HG03066 (cell line): ENCODE data around the gene OR1A1.
"Not testable (repeated sequence)": the region's sequence is repeated elsewhere in the genome, so short reads cannot be mapped to it uniquely, and the experiment has no call there.

ENCODE experiments used
- ATAC-seq: cut with Tn5 transposase; IDR thresholded peaks from one replicate; pipeline ENCODE4 v1.9.1; 2021; ENCODE audit warnings: low read depth; ENCODE audit not compliant: unreplicated experiment

Gene OR1A1, protein sequence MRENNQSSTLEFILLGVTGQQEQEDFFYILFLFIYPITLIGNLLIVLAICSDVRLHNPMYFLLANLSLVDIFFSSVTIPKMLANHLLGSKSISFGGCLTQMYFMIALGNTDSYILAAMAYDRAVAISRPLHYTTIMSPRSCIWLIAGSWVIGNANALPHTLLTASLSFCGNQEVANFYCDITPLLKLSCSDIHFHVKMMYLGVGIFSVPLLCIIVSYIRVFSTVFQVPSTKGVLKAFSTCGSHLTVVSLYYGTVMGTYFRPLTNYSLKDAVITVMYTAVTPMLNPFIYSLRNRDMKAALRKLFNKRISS

DNA sequence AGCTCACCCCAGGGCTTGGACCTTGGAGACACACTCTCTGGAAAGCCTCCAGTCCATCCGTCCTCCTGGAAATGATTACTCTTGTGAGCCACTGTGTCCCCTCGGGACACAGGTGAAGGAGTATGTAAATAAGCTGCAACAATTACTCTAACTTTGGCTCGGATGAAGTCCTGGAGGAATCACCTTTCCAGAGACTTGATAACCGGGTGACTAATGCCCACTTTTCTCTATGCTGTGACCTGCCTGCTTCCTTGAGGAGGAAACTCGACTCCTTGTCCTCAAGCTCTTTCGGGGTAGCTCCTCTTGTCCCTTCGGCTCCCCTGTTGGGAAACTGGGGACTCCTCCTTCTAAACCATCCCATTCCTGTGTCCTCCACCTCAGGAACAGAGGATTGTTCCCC, at the start of gene OR1A1:
OR1A1 (plus strand) TSS at position 301 of the 400 bp plus-strand sequence. CDS start 7,954 bp downstream, outside the sequence.
- ATAC-seq, result no peak

DNA sequence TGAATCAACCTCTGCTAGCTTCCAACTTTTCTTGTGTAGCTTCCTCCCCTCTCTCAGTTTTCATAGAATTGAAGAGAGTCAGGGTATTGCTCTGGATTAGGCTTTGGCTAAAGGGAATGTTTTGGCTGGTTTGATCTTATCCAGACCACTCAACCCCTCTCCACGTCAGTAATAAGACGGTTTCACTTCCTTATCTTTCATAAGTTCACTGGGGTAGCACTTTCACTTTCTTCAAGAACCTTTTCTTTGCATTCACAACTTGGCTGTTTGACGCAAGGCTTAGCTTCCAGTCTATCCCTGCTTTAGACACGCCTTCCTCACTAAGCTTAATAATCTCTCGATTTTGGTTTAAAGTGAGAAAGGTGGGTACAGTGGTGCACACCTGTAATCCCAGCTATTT, 39.9 kb upstream of the OR1A1 start:
- no peak for ATAC-seq

DNA sequence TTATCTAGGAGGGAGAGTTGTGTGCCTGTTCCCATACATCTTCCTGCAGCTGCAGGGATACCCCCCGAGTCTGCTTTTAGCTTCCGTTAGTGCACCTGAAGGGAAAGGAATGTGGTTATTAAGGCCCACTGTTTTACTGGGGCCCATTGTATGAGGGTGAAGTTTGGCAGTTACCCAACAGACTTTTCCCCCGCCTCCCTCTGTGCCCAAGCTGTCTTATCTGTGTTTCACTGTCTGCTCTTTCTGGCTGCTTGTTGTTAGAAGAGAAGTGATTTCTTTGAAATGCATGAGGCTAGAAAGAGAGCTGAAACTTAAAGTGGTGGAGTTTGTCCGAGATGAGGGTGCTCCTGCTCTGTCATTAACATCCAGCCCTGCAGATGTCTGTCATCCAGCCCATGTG, 17.5 kb upstream of the OR1A1 start:
- ATAC-seq, result no peak

- no peak for ATAC-seq
These were observed 10.2 kb upstream of the OR1A1 start, which contains the start of gene OR1A2 for GRCh38 chr17:3197219-3197618. Gene OR1A2, plus strand, starts transcription at chr17:3197519. Its CDS starts 0 bp downstream, at chr17:3197519.

DNA sequence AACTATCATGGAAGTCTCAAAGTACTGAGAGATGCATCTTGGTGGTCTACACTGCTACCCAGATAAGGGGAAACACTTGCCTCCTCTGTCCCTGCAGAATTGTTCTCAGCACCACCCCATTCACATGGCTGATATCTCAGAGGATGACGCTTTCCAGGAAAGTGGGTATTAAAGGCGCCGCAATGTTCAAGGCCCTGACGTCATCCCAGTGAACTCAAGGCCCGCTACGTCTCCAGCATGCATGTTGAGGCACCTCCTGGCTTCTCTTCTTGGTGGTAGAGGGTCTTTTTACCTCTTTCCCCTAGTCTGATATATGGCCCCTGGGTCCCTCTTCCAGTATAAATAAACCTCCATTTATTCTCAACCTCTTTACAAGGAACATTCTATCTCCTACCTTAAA, 1.0 kb downstream of the OR1A1 start:
- ATAC-seq, result no peak

- no peak for ATAC-seq
These were observed 5.5 kb downstream of the OR1A1 start for GRCh38 chr17:3213001-3213400.

GRCh38 chr17:3213587-3213986, 6.1 kb downstream of the OR1A1 start:
- no peak for ATAC-seq

DNA sequence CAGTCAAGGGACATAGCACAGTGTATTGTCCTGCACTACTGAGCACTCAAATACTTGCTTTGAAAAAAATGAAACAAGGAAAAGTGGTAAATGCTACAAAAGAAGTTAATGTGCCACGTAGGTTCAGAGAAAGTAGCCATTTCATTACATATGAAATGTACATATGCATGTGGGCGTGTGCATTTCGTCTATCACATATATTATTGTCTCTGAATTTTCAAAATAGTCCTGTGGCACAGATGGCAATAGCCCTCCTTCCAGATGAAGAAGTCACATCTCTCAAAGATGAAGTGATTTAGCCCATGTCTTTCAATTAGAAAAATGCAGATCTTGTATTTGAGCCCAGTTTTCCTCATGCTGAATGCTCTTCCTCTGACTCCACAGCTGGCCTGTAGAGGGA, 12.5 kb downstream of the OR1A1 start:
- not testable (repeated sequence) for ATAC-seq

DNA sequence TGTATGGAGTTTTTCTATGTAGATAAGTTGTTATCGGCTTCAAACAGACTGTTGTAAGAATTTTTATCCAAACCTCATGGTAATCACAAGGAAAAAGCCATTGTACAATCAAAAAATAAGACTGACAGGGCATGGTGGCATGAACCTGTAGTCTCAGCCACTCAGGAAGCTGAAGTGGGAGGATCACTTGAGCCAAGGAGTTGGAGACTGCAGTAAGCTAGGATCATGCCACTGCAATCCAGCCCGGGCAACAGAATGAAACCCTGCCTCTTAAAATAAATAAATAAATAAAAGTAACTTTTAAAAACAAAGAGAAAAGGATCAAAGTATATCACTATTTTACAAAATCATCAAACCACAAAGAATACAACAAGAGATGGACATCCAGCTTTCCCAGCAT, 14.4 kb downstream of the OR1A1 start:
- ATAC-seq, result no peak

- ATAC-seq, result no peak
These were observed 15.0 kb downstream of the OR1A1 start for GRCh38 chr17:3222505-3222904.

- ATAC-seq, result not testable (repeated sequence)
These were observed 17.4 kb downstream of the OR1A1 start for GRCh38 chr17:3224721-3225352.

DNA sequence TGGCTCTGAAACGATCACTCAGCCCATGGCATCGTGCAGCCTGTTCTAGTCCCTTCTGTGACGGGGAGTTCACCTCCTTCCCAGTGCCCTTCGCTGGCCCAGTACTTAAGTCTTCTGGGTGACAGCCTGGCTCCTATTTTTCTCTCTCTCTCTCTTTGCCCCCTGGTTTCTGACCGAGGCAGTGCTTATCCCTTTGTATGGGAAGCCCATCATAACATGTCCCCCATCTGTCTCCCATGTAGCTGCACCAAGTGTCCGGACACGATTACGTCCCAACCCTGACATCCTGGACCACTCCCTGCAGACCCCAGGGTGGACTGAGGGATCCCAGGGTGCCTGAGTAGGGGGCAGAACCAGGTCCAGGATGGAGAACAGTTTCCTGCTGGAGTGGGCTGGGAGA, 24.8 kb downstream of the OR1A1 start:
- not testable (repeated sequence) for ATAC-seq

DNA sequence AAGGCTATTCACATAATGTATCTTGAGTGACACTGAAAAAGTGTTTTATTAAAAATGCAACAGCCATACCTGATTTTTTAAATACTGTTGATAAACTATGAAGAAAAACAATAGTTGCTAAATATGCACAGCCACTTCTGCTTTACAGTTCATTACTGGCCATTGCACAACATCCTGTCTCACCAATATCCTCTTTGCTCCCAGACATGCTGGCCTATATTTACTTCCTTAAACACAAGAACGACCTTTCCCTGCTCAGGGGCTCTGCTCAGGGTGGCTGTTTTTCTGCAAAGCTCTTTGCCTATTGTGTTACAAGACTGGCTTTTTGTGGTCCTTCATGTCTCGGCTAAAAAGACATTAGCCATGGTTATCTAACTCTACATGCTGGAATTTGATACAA, 31.2 kb downstream of the OR1A1 start:
- ATAC-seq, result not testable (repeated sequence)

DNA sequence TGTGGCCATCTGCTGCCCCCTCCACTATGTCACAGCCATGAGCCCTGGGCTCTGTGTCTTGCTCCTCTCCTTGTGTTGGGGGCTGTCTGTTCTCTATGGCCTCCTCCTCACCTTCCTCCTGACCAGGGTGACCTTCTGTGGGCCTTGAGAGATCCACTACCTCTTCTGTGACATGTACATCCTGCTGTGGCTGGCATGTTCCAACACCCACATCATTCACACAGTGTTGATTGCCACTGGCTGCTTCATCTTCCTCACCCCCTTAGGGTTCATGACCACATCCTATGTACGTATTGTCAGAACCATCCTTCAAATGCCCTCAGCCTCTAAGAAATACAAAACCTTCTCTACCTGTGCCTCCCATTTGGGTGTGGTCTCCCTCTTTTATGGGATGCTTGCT, 33.6 kb downstream of the OR1A1 start:
- not testable (repeated sequence) for ATAC-seq

DNA sequence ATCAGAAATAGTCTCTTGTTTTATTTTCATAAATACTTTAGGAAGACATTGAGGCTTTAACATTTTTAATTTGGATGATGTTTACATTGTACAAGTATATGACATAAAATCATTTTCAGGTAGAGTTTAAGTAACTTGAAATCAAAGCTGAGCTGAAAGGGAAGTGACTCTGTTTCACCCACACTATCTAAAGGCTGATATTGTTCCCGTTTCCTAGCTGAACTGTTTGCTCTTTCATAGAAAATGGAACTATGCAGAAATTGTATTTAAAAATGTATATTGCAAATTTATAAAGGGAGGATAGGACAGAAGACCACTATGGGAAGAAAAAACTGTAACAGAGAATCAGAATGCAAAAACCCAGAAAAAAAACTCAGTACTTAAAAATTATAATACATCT, 37.4 kb downstream of the OR1A1 start:
- not testable (repeated sequence) for ATAC-seq

GRCh38 chr17:3249013-3249412, 41.5 kb downstream of the OR1A1 start:
- ATAC-seq, result not testable (repeated sequence)

DNA sequence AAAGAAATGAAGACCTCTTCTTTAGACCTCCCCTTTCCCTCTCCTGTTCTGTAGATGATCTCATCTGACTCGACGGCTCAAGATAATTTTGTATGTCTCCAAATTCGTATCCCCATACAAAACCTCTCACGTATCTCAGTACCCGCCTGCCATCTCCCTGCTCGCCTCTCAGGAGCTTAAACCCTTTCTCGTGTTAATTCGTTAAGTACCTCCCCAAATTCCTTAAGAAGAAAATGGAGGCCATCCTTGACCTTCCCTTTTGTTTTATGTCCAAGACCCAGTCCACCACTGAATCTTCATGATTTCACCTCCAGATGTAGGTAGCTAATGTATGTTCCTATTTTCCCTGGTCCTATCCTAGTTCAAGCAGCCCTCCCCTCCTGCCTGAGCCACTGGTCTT, 49.1 kb downstream of the OR1A1 start:
- no peak for ATAC-seq

- ATAC-seq, result no peak
These were observed 52.7 kb downstream of the OR1A1 start for GRCh38 chr17:3260163-3260562.

DNA sequence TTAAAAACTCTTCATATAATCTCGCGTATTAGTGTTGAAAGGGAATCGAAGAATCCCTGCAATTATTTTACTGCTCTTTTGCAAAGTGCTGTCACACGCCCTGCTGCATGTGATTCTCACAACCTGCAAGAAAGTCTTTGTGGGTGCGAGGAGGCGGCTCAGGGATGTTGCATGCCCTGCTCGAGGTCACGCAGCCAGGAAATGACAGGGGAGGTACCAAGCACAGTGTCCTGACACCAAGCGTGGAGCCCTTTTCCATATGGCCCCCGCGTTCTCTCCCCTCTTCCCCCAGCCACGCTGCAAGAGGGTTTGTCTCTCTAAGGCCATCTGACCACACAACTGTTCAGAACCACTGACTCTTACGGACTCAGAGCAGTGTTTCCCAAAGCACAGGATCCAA, 53.1 kb downstream of the OR1A1 start:
- ATAC-seq, result no peak
